ENCODE measurements around the gene SPATA24.

The SPATA24 gene

GRCh38 chr5:139392324-139392677 is 11.6 kb downstream of the SPATA24 start:
- peak overlapping the region; percentile 59 for H3K4me3 ChIP-seq (ENCODE audit: insufficient read depth, low read length, poor library complexity, severe bottlenecking)
- peaks cover 35% of the 10 kb centered on the region for H3F3A ChIP-seq (ENCODE audit: insufficient read depth)
- no peaks in the 10 kb centered on the region for H3K36me3 ChIP-seq (ENCODE audit: low read length)
- H4K20me1 ChIP-seq (ENCODE audit: low read depth, low read length), result no peaks in the 10 kb centered on the region
- peak overlapping the region; percentile 57 for H2AFZ ChIP-seq (ENCODE audit: low read depth, low read length, severe bottlenecking)
- peak overlapping the region; percentile 77 for H3K9ac ChIP-seq (ENCODE audit: low read length)
- H3K27me3 ChIP-seq (ENCODE audit: low read length), result no peaks in the 10 kb centered on the region
- H3K9me3 ChIP-seq (ENCODE audit: insufficient read depth, low read length), result no peaks in the 10 kb centered on the region
- TF ChIP-seq, protein P1, sequence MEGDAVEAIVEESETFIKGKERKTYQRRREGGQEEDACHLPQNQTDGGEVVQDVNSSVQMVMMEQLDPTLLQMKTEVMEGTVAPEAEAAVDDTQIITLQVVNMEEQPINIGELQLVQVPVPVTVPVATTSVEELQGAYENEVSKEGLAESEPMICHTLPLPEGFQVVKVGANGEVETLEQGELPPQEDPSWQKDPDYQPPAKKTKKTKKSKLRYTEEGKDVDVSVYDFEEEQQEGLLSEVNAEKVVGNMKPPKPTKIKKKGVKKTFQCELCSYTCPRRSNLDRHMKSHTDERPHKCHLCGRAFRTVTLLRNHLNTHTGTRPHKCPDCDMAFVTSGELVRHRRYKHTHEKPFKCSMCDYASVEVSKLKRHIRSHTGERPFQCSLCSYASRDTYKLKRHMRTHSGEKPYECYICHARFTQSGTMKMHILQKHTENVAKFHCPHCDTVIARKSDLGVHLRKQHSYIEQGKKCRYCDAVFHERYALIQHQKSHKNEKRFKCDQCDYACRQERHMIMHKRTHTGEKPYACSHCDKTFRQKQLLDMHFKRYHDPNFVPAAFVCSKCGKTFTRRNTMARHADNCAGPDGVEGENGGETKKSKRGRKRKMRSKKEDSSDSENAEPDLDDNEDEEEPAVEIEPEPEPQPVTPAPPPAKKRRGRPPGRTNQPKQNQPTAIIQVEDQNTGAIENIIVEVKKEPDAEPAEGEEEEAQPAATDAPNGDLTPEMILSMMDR (IDR thresholded peaks at IDR 0.05; ENCODE audit: insufficient read depth, low read length, poor library complexity, severe bottlenecking), result no peak
- TF ChIP-seq EZH2phosphoT487 (conservative IDR thresholded peaks at IDR 0.05; ENCODE audit: low read length), result no peak
- no peaks in the 10 kb centered on the region for H3K9me2 ChIP-seq (replicated peaks; ENCODE audit: insufficient read depth, low read length)
- H3K4me2 ChIP-seq (ENCODE audit: low read depth, low read length, poor library complexity, severe bottlenecking), result peak overlapping the region; percentile 88
- peaks cover 28% of the 10 kb centered on the region for H3K79me2 ChIP-seq (ENCODE audit: insufficient read depth, low read length)
- peak overlapping the region; percentile 93 for H3K27ac ChIP-seq (ENCODE audit: low read depth, low read length)

- H2AFZ ChIP-seq (ENCODE audit: low read depth, low read length, severe bottlenecking), result peak overlapping the region; percentile 57
Measured at GRCh38 chr5:139391570-139392323, 12.1 kb downstream of the SPATA24 start.

DNA sequence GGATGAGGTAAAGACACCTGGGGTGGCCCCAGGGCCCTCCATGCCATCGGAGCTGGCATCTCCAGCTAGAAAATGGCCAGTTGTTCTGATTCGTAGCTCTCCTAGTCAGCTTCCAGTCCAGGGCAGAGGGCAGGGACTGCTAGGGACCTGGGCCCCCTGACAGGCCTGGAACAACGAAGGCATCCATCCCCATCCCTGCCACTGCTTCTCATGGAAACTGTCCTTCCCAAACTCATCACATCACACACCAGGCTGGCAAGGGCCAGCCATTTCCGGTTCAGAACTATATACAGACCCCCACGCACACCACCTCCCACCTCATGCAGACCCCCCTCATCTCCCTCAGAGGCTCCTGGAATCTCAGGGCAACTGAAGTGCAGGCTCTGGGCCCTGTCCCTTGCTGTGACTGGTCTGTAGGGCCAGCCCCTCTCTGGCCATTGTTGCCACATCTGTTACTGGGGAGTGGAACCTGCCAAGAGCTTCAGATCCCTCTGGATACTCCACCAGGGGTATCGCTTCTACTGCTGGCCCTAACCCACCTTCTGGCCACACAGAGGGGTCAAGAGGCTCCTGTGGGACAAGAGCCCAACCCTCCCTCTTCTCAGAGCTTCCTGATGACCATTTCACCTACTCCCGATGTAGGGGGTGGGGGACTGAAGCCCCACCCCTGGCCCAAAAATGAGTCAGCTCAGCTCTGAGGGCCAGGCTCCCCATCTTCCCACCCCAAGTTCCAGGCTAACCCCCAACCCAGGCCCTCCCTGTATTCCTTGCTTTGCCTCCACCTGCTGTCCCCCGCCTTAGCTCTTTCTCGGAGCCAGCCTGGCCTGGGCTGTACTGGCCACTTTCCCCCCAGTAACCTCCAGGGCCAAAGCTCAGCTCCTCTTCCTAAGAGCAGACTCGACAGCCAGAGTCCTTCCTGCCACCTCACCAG is 13.0 kb downstream of the SPATA24 start:
- no peaks in the 10 kb centered on the region for H4K20me1 ChIP-seq (ENCODE audit: low read depth, low read length)
- H3K4me3 ChIP-seq (ENCODE audit: insufficient read depth, low read length, poor library complexity, severe bottlenecking), result peak overlapping the region; percentile 59
- no peaks in the 10 kb centered on the region for H3K27me3 ChIP-seq (ENCODE audit: low read length)
- no peaks in the 10 kb centered on the region for H3K9me3 ChIP-seq (ENCODE audit: insufficient read depth, low read length)
- peaks cover 28% of the 10 kb centered on the region for H3K79me2 ChIP-seq (ENCODE audit: insufficient read depth, low read length)
- peak overlapping the region; percentile 77 for H3K9ac ChIP-seq (ENCODE audit: low read length)
- H2AFZ ChIP-seq (ENCODE audit: low read depth, low read length, severe bottlenecking), result peak overlapping the region; percentile 57
- H3K27ac ChIP-seq (ENCODE audit: low read depth, low read length), result peak overlapping the region; percentile 93
- no peaks in the 10 kb centered on the region for H3K9me2 ChIP-seq (replicated peaks; ENCODE audit: insufficient read depth, low read length)
- no peak for TF ChIP-seq EZH2phosphoT487 (conservative IDR thresholded peaks at IDR 0.05; ENCODE audit: low read length)
- TF ChIP-seq, protein P1 (IDR thresholded peaks at IDR 0.05; ENCODE audit: insufficient read depth, low read length, poor library complexity, severe bottlenecking), result no peak
- no peaks in the 10 kb centered on the region for H3K36me3 ChIP-seq (ENCODE audit: low read length)
- H3K4me2 ChIP-seq (ENCODE audit: low read depth, low read length, poor library complexity, severe bottlenecking), result peak overlapping the region; percentile 88
- H3F3A ChIP-seq (ENCODE audit: insufficient read depth), result peaks cover 41% of the 10 kb centered on the region

More at GRCh38 chr5:139391570-139392323, 12.1 kb downstream of the SPATA24 start:
- Histone ChIP-seq H3K36me3 (ENCODE audit: low read length) (no peaks in the 10 kb centered on the region), H3K79me2 (ENCODE audit: insufficient read depth, low read length) (peaks cover 28% of the 10 kb centered on the region), H3K27me3 (ENCODE audit: low read length) (no peaks in the 10 kb centered on the region), H3K9me3 (ENCODE audit: insufficient read depth, low read length) (no peaks in the 10 kb centered on the region), H3K4me2 (ENCODE audit: low read depth, low read length, poor library complexity, severe bottlenecking) (peak overlapping the region; percentile 88), H3K27ac (ENCODE audit: low read depth, low read length) (peak overlapping the region; percentile 93), H3K9ac (ENCODE audit: low read length) (peak overlapping the region; percentile 77), H3F3A (ENCODE audit: insufficient read depth) (peaks cover 37% of the 10 kb centered on the region), H3K4me3 (ENCODE audit: insufficient read depth, low read length, poor library complexity, severe bottlenecking) (peak overlapping the region; percentile 59), H3K9me2 (replicated peaks; ENCODE audit: insufficient read depth, low read length) (no peaks in the 10 kb centered on the region), H4K20me1 (ENCODE audit: low read depth, low read length) (no peaks in the 10 kb centered on the region)
- no peak for TF ChIP-seq EZH2phosphoT487 (conservative IDR thresholded peaks at IDR 0.05; ENCODE audit: low read length)
- TF ChIP-seq, protein P1 (IDR thresholded peaks at IDR 0.05; ENCODE audit: insufficient read depth, low read length, poor library complexity, severe bottlenecking), result no peak
